Kidney epithelial cell (primary cell): ENCODE results near the gene CTAGE1. TPM values are rescaled to one million over a fixed set of nuclear protein-coding genes. Genes with fewer than 3 reads are reported as not detected.
"Not testable (repeated sequence)": the region's sequence is repeated elsewhere in the genome, so short reads cannot be mapped to it uniquely, and the experiment has no call there.

Experiments used
- DNase-seq: peaks from one replicate; pipeline ENCODE4 v3.0.0-alpha.2; 2010; ENCODE audit warnings: low read depth
- H3K27me3 ChIP-seq: 2 replicates; pipeline ENCODE4 v1.6.0; 2011; ENCODE audit warnings: low read length; ENCODE audit not compliant: control insufficient read depth, insufficient read depth
- H3K36me3 ChIP-seq: 2 replicates; pipeline ENCODE4 v1.5.1; 2011; ENCODE audit warnings: low read length; ENCODE audit not compliant: control insufficient read depth, insufficient read depth
- H3K4me3 ChIP-seq: 2 replicates; pipeline ENCODE4 v1.5.1; 2011; ENCODE audit warnings: low read depth, mild to moderate bottlenecking, control low read depth, low read length
- total RNA-seq: library from RNA; depleted of rRNA; stranded (reverse); fragments of >200 nt; gene quantifications from 2 replicates; pipeline ENCODE4 v1.2.3, GENCODE V29; 2015
- TF ChIP-seq, protein P1 (sequence below): IDR thresholded peaks from 2 replicates; pipeline ENCODE4 v1.5.1; 2011; ENCODE audit warnings: mild to moderate bottlenecking, moderate library complexity, low read length, control low read depth, inconsistent platforms; ENCODE audit not compliant: insufficient read depth, poor library complexity, severe bottlenecking

Gene CTAGE1
- total RNA-seq, 1 donor from 2014 or later, result not detected

DNA sequence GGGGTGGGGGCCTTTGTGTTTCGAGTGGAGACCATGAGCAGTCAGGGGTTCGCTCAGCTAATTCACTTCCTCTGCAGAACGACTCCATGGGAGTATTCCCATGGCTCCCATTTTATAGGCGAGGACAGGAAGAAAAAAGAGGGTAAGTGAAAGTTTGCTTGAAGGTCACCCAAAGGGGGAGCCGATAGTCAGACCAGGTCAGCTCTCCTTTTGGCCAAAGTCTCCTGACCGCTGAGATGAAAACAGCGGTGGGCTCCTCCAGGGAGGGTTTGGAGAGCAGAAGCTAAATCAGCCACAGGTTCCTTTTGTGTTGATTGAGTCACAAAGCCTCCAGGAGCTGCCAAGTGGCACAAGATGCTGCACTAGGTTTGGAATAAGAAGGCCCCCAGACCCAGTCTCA is 34.1 kb upstream of the CTAGE1 start:
- TF ChIP-seq, protein P1, sequence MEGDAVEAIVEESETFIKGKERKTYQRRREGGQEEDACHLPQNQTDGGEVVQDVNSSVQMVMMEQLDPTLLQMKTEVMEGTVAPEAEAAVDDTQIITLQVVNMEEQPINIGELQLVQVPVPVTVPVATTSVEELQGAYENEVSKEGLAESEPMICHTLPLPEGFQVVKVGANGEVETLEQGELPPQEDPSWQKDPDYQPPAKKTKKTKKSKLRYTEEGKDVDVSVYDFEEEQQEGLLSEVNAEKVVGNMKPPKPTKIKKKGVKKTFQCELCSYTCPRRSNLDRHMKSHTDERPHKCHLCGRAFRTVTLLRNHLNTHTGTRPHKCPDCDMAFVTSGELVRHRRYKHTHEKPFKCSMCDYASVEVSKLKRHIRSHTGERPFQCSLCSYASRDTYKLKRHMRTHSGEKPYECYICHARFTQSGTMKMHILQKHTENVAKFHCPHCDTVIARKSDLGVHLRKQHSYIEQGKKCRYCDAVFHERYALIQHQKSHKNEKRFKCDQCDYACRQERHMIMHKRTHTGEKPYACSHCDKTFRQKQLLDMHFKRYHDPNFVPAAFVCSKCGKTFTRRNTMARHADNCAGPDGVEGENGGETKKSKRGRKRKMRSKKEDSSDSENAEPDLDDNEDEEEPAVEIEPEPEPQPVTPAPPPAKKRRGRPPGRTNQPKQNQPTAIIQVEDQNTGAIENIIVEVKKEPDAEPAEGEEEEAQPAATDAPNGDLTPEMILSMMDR, result no peak
- no peaks in the 10 kb centered on the region for H3K36me3 ChIP-seq
- DNase-seq, result no peak
- H3K4me3 ChIP-seq, result no peak overlapping the region
- no peaks in the 10 kb centered on the region for H3K27me3 ChIP-seq

DNA sequence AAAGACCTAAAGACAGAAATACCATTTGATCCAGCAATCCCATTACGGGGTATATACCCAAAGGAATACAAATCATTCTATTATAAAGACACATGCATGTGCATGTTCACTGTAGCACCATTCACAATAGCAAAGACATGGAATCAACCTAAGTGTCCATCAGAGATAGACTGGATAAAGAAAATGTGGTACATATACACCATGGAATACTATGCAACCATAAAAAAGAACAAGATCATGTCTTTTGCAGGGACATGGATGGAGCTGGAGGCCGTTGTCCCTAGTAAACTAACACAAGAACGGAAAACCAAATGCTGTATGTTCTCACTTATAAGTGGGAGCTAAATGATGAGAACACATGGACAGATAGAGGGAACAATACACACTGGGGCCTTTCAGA is 33.1 kb upstream of the CTAGE1 start:
- not testable (repeated sequence) for H3K27me3 ChIP-seq, H3K4me3 ChIP-seq, H3K36me3 ChIP-seq, DNase-seq

DNA sequence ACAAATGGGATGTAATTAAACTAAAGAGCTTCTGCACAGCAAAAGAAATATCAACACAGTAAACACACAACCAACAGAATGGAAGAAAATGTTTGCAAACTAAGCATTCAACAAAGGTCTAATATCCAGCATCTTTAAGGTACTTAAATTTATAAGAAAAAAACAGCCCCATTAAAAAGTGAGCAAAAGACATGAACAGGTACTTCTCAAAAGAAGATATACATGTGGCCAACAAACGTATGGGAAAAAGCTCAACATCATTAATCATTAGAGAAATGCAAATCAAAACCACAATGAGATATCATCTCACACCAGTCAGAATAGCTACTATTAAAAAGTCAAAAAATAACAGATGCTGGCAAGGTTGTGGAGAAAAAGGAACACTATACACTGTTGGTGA is 32.6 kb upstream of the CTAGE1 start:
- H3K36me3 ChIP-seq, H3K27me3 ChIP-seq, DNase-seq, H3K4me3 ChIP-seq: not testable (repeated sequence)

DNA sequence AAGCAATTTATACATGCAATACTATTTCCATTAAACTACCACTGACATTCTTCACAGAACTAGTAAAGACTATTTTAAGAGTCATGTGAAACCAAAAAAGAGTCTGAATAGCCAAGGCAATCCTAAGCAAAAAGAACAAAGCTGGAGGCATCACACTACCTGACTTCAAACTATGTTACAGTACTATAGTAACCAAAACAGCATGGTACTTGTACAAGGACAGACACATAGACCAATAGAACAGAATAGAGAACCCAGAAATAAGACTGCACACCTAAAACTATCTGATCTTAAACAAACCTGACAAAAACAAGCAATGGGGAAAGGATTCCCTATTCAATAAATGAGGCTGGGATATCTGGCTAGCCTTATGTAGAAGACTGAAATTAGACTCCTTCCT is 32.0 kb upstream of the CTAGE1 start:
- DNase-seq, H3K36me3 ChIP-seq, H3K4me3 ChIP-seq, H3K27me3 ChIP-seq: not testable (repeated sequence)

DNA sequence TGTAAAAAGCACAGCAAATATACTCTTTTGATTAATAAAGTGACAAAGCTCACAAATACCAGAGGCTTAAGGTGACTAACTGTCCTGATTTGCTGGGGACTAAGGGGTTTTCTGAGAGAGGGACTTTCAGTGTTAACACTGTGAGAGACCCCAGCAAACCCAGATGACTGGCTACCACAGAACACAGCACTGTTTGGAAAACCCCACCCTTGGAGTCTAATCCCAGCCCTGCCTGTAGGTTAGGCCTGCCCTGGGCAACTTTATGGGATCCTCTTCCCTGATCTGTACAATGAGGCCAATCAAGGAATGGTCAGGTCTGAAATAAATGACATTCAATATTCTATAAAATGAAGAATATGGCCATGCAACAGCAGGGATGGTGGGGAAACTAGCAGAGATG is 30.5 kb upstream of the CTAGE1 start:
- no peaks in the 10 kb centered on the region for H3K36me3 ChIP-seq
- TF ChIP-seq, protein P1, result no peak
- no peak overlapping the region for H3K4me3 ChIP-seq

DNA sequence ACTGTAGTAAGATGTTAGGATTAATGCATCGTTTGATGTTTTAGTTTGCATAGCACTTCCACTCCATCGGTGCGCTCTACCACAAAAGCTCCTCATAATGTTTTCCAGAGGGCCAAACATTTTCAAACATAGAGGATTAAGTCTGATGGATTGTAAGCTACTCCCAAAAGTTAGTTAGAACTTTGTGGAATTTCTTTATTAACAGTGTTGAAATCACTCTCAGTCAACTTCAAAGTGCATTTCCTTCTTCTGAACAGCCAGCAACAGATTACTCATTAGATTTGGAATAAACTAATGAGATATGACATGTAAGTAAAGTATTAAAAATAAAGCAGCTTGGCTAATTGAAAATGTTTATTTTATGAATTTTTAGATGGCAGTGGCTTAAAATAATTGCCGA is 30.1 kb upstream of the CTAGE1 start:
- DNase-seq, result no peak

More for the DNA sequence above, 30.5 kb upstream of the CTAGE1 start:
- DNase-seq, result no peak
- H3K27me3 ChIP-seq, result no peaks in the 10 kb centered on the region

DNA sequence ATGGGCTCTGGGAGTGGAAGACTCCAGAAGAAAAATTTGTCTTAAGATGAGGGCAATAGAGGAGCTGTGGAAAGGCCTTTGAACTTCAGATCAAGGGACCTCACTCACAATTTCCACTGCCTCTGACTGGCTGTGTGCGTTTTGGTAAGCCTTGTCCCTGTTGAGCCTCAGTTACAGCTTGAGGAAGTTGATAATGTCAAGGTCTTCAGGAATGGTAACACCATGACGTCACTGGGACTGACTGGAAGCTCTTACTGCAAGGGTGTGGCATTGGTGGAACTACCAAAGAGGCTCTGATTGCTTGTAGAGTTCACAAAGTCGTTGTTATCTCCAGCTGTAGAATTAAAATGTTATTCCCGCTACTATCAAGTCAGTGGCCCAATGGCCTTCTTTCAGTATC is 29.2 kb upstream of the CTAGE1 start:
- TF ChIP-seq, protein P1, result no peak
- Histone ChIP-seq H3K27me3 (no peaks in the 10 kb centered on the region), H3K4me3 (no peak overlapping the region), H3K36me3 (no peaks in the 10 kb centered on the region)
- no peak for DNase-seq

More for the DNA sequence above, 30.1 kb upstream of the CTAGE1 start:
- Histone ChIP-seq H3K27me3 (no peaks in the 10 kb centered on the region), H3K4me3 (no peak overlapping the region), H3K36me3 (no peaks in the 10 kb centered on the region)
- TF ChIP-seq, protein P1, result no peak
